Naive thymus-derived CD8-positive, alpha-beta T cell (primary cell): ENCODE measurements around the gene BRD1. TPM values are rescaled to one million over a fixed set of nuclear protein-coding genes. Genes with fewer than 3 reads are reported as not detected.

Experiments
- ATAC-seq, 2 donors: fragments of 150-1000 bp; cut with Tn5 transposase in 1 of 2; sonication (Bioruptor Pico), chemical (Tn5 transposase) in 1 of 2; 1 replicate in 1 of 2; 2 replicates in 1 of 2; pipeline ENCODE4 v1.10.0; 2021; ENCODE audit warnings: mild to moderate bottlenecking in 2 of 2, moderate library complexity in 2 of 2
- POLR2A ChIA-PET: fragments of 350-600 bp; sonication (Branson Sonifier 250); formaldehyde crosslinking; loops from one replicate; lab custom pipeline; 2021; ENCODE audit warnings: antibody characterized with exemption; lab: Charles Lee
- DNase-seq, 10 donors: peaks; one replicate each; pipeline versions ENCODE4 v3.0.0 to v3.0.0-alpha.2; 2020 to 2022
- H3K27ac Mint-ChIP-seq, 10 donors: one replicate each; pipeline ENCODE4 v1.8.0; 2020 to 2022; ENCODE audit warnings: mild to moderate bottlenecking in 10 of 10, mixed read lengths in 10 of 10, moderate library complexity in 4 of 10, inconsistent platforms in 1 of 10
- H3K27me3 Mint-ChIP-seq, 5 donors: one replicate each; pipeline ENCODE4 v1.8.0; 2021 to 2022; ENCODE audit warnings: mixed read lengths in 5 of 5
- H3K36me3 Mint-ChIP-seq, 3 donors: one replicate each; pipeline ENCODE4 v1.8.0; 2020 to 2022; ENCODE audit warnings: mixed read lengths in 3 of 3, mild to moderate bottlenecking in 2 of 3, inconsistent platforms in 1 of 3
- H3K4me1 Mint-ChIP-seq, 4 donors: one replicate each; pipeline ENCODE4 v1.8.0; 2021 to 2022; ENCODE audit warnings: mixed read lengths in 4 of 4
- H3K4me3 Mint-ChIP-seq, 10 donors: one replicate each; pipeline ENCODE4 v1.8.0; 2020 to 2022; ENCODE audit warnings: mild to moderate bottlenecking in 10 of 10, mixed read lengths in 10 of 10, moderate library complexity in 6 of 10, inconsistent platforms in 1 of 10
- H3K9me3 Mint-ChIP-seq, 9 donors: one replicate each; pipeline ENCODE4 v1.8.0; 2020 to 2022; ENCODE audit warnings: mixed read lengths in 9 of 9, mild to moderate bottlenecking in 3 of 9, inconsistent platforms in 1 of 9, moderate library complexity in 1 of 9
- polyA plus RNA-seq, 3 donors: library from polyadenylated mRNA; unstranded; fragments of 300-500 nt; fragmentation: Illumina TruSeq; gene quantifications; one replicate each; pipeline ENCODE4 v1.2.3, GENCODE V29; 2021
- total RNA-seq, 8 experiments: library from RNA in 2 of 8; stranded (reverse) in 2 of 8; gene quantifications; one replicate each; pipeline ENCODE4 v1.2.3 and lab custom pipeline; 2021 to 2026

The BRD1 gene
- total and polyA plus RNA-seq, 5 experiments from 2014 or later, result 1.9 to 86.8 (median 3.7) TPM

DNA sequence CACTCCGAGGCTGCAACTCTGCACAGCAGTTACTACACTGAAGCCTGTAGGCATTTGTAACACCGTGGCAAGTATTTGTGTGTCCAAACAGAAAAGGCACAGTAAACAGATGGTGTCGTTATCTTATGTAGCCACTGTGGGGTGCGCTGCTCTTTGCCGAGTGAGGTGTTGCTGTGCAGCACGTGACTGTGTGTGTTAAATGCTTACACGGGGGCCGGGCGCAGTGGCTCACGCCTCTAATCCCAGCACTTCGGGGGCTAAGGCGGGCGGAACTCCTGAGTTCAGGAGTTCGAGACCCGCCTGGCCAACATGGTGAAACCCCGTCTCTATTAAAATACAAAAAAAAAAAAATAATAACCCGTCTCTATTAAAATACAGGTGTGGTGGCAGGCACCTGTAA lies 37.5 kb upstream of the BRD1 start:
- H3K9me3 Mint-ChIP-seq, result peaks cover 1 to 39% (median 26%) of the 10 kb centered on the region in 9 donors
- H3K36me3 Mint-ChIP-seq, result peaks cover 27 to 38% (median 32%) of the 10 kb centered on the region in 3 donors
- H3K27me3 Mint-ChIP-seq, result no peaks in the 10 kb centered on the region
- H3K4me3 Mint-ChIP-seq, result no peak overlapping the region
- no peak for ATAC-seq
- peaks cover 30 to 76% (median 59%) of the 10 kb centered on the region in 4 donors for H3K4me1 Mint-ChIP-seq
- H3K27ac Mint-ChIP-seq, result no peak overlapping the region
- POLR2A ChIA-PET, result interaction anchor here (0.7 kb wide), 1 partner anchor 8 kb away, joined by 4 read pairs; no protein-coding TSS in a partner anchor
- DNase-seq, result no peak

DNA sequence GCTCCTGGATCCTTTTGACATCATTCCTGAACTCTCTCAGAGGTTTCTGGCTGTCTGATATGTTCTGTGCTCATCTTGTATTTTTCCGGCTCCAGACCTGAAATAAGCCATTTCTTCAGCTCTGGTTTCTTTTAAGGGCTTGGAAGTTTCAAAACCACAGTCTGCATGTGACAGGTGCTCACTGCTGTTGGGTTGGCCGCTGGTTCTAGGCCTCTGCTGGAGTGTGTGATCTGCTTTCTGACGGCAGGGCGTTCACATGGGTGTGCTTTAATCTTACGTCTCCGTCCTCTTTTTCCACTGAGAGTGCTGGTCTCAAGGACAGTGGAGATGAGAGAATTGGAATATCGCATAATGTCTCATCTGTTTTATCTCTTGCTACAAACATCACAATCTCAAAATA lies 36.3 kb upstream of the BRD1 start:
- ATAC-seq (peak; percentile 60 to 73), DNase-seq (no peak)
- H3K4me1 Mint-ChIP-seq, result peaks cover 30 to 68% (median 52%) of the 10 kb centered on the region in 4 donors
- H3K9me3 Mint-ChIP-seq, result peaks cover 0 to 31% (median 18%) of the 10 kb centered on the region in 9 donors
- H3K27me3 Mint-ChIP-seq, result no peaks in the 10 kb centered on the region
- peak overlapping the region in 9 of 10 donors; percentile 16 to 87 (median 73) for H3K27ac Mint-ChIP-seq
- peak overlapping the region in 5 of 10 donors; percentile 2 to 56 (median 21) for H3K4me3 Mint-ChIP-seq
- POLR2A ChIA-PET, result interaction anchor here (1.1 kb wide), 1 partner anchor 9 kb away, joined by 4 read pairs; no protein-coding TSS in a partner anchor
- peaks cover 21 to 26% (median 23%) of the 10 kb centered on the region in 3 donors for H3K36me3 Mint-ChIP-seq

DNA sequence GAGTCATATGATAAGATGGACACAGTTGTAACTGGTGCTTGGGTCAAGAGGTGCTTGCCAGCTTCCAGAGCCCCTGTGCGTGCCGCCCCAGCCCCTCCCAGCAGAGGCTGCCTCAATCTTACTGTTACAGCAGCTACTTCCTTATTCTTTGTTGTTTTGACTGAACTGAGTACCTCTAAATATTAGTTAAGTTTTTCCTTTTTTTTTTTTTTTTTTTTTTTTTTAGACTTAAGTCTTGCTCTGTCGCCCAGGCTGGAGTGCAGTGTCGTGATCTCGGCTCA lies 34.8 kb upstream of the BRD1 start:
- DNase-seq (no peak), ATAC-seq (peak in 1 of 2 donors; percentile 28)
- peak overlapping the region in 3 of 10 donors; percentile 13 to 43 (median 18) for H3K4me3 Mint-ChIP-seq
- peaks cover 19 to 21% (median 20%) of the 10 kb centered on the region in 3 donors for H3K36me3 Mint-ChIP-seq
- H3K27ac Mint-ChIP-seq, result peak overlapping the region in 6 of 10 donors; percentile 20 to 81 (median 47)
- H3K27me3 Mint-ChIP-seq, result no peaks in the 10 kb centered on the region
- POLR2A ChIA-PET, result no interaction called here
- H3K9me3 Mint-ChIP-seq, result peaks cover 0 to 21% (median 18%) of the 10 kb centered on the region in 9 donors
- peaks cover 32 to 65% (median 52%) of the 10 kb centered on the region in 4 donors for H3K4me1 Mint-ChIP-seq

DNA sequence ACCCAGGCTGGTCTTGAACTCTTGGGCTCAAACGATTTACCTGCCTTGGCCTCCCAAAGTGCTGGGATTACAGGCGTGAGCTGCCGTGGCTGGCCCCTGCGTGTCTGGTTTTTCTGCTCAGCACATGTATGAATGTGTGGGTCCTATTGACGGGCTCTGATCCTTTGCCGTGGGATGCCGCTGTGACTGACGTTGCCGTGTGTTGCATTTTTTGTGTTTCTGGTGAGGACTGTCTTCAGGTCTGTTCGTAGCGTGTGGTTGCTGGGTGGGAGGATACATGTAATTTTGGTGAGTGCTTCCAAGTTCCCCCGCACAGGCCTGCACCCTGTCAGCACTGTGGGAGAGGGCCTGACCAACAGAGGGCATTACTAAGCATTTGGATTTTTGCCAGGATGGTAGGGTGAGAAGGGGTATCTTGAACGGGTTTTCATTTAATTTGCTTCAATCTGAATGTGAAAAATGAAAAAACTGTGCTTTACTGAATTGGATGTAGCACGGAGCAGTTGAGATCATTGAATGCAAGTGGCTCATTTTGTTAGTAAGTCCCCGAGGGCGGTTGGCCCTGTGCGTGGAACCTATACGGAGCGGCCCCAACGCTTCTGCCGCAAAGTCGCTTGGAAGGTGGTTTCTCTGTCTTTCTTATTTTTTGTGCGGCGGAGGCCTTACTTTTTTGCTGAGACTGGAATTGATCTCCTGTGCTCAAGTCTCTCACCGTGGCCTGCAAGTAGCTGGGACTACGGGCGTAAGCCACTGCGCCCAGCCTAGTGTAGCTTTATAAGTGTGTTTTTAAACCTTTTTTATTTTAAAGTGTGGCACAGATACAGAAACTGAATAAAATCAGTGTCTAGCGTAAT lies 34.2 kb upstream of the BRD1 start:
- peak overlapping the region in 7 of 10 donors; percentile 29 to 87 (median 65) for H3K27ac Mint-ChIP-seq
- peak overlapping the region in 4 of 10 donors; percentile 18 to 43 (median 34) for H3K4me3 Mint-ChIP-seq
- peaks cover 14 to 16% (median 14%) of the 10 kb centered on the region in 3 donors for H3K36me3 Mint-ChIP-seq
- H3K27me3 Mint-ChIP-seq, result no peaks in the 10 kb centered on the region
- DNase-seq (no peak), ATAC-seq (peak; percentile 18 to 48)
- H3K9me3 Mint-ChIP-seq, result peaks cover 0 to 16% (median 14%) of the 10 kb centered on the region in 9 donors
- H3K4me1 Mint-ChIP-seq, result peaks cover 31 to 63% (median 49%) of the 10 kb centered on the region in 4 donors
- POLR2A ChIA-PET, result no interaction called here

DNA sequence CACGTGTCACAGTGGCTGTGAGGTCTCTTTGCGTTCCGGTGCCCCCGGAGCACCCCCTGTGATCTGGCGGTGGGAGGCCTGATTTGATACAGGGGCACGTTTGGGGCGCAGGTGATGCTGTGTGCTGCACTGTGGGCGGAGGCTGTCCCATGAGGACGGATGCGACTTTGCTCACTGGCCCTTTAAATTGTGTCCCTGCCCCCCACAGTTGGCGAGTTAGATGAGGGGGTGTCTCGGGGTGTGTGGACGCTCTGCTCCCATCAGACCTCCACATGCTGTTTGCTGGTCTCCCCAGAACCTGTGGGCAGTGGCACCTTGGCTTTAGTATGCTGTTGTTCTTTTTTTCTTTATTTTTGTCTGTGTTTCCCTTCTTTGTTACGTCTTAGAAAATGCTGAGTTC lies 31.2 kb upstream of the BRD1 start:
- Mint-ChIP-seq H3K9me3 (no peaks in the 10 kb centered on the region), H3K4me1 (peaks cover 42 to 70% (median 60%) of the 10 kb centered on the region in 4 donors), H3K4me3 (no peak overlapping the region), H3K27ac (peak overlapping the region in 4 of 10 donors; percentile 4 to 78 (median 35)), H3K36me3 (peaks cover 0 to 5% (median 0%) of the 10 kb centered on the region in 3 donors), H3K27me3 (no peaks in the 10 kb centered on the region)
- DNase-seq, result no peak
- POLR2A ChIA-PET, result interaction anchor here (1.7 kb wide), 1 partner anchor 34 kb away, joined by 3 read pairs; no protein-coding TSS in a partner anchor
- no peak for ATAC-seq

DNA sequence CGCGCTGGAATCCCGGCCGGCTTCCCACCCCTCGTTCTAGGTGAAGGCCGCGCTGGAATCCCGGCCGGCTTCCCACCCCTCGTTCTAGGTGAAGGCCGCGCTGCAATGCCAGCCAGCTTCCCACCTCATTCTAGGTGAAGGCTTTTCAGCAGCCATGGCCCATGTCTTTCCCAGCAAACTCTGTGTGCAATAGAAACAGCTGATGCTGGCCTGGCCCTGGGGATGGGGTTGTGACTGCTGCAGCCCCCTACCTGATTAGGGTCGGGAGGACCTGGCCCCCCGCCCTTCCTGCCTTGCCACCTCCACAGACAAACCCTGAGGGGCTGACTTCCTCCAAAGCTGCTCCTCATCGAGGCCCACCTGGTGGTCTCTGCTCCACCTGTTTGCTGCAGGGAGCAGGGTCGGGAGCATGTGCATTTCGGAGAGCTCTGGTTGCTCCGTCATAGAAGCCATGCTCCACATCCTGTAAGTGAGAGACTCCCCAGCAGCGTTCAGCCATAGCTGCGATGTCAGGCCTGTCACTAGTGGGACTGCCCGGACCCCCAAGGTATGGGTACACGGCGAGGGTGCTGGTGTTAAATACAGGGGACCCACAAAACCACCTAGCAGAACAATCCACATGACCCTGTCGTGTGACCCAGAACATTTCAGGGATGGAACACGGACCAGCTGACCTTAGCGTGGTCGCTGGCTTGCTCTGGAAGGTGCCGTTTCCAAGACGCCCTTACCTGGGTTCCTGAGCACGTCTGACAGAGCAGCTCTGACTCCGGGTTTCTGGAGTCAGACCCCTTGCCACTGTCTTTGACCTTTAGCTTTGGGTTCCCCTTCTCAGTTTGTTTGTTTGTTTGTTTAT lies 29.3 kb upstream of the BRD1 start:
- no peak for DNase-seq
- no peaks in the 10 kb centered on the region for H3K9me3 Mint-ChIP-seq
- no peak for ATAC-seq
- POLR2A ChIA-PET, result interaction anchor here (0.6 to 4.1 kb wide), 6 partner anchors 9 to 99 kb away, joined by 3 to 22 read pairs (median 4); no protein-coding TSS in a partner anchor
- no peaks in the 10 kb centered on the region for H3K27me3 Mint-ChIP-seq
- H3K27ac Mint-ChIP-seq, result peak overlapping the region in 3 of 10 donors; percentile 20 to 72 (median 63)
- H3K4me3 Mint-ChIP-seq, result peak overlapping the region in 4 of 10 donors; percentile 4 to 54 (median 16)
- peaks cover 0 to 5% (median 0%) of the 10 kb centered on the region in 3 donors for H3K36me3 Mint-ChIP-seq
- H3K4me1 Mint-ChIP-seq, result peaks cover 39 to 62% (median 55%) of the 10 kb centered on the region in 4 donors

DNA sequence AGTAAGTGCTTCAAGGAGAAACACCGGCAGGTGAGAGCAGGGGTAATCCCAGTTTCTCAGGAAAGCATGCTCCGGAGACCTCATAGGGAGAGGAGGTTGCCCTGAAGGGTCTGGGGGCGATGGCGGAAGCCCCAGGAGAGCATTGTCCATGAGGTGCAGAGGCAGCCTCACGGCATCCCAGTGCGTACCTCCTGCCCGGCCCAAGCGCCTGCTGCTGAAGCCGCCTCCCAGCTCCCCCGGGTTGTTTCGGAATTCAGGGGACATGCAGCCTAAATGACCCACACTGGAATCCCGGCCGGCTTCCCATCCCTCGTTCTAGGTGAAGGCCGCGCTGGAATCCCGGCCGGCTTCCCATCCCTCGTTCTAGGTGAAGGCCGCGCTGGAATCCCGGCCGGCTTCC lies 28.7 kb upstream of the BRD1 start:
- Mint-ChIP-seq H3K27ac (peak overlapping the region in 8 of 10 donors; percentile 13 to 98 (median 95)), H3K36me3 (peaks cover 0 to 5% (median 0%) of the 10 kb centered on the region in 3 donors), H3K9me3 (no peaks in the 10 kb centered on the region), H3K4me1 (peaks cover 39 to 62% (median 55%) of the 10 kb centered on the region in 4 donors), H3K4me3 (peak overlapping the region in 9 of 10 donors; percentile 89 to 98 (median 95)), H3K27me3 (no peaks in the 10 kb centered on the region)
- POLR2A ChIA-PET, result interaction anchor here (1.1 to 4.1 kb wide), 4 partner anchors 8 to 69 kb away, joined by 3 to 22 read pairs (median 11); no protein-coding TSS in a partner anchor
- ATAC-seq (no peak), DNase-seq (no peak)

DNA sequence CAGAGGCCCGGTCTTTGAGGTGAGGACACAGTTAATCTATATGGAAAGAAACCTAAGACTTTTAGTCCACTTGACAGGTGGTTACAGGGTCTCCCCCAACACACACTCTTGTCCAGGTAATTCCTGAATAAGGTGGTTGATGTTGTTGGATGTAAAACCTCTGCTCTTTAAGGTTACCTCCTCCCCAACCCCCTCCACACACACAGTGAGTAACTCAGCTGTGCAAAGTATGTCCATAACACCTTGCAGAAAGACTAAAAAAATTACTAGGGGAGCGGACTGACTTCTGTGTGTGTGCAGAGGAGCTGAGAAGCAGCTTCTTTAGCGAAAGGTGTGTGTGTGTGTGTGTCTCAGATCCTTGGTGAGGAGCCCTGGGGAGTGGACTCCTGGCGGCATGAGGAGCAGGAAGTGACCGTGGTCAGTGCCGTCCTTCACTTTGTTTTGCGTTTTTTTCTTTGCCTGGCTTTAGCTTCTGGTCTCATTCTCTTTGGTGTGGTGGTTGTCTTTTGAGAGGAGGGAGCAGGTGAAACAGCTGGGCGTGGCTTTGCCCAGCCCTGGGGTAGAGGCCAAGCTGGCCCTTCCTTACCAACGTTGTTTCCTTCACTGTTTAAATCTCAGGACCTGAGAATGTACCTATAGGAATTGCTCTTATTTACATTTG lies 27.7 kb upstream of the BRD1 start:
- Mint-ChIP-seq H3K9me3 (no peaks in the 10 kb centered on the region), H3K4me3 (peak overlapping the region; percentile 84 to 98 (median 94)), H3K36me3 (peaks cover 0 to 5% (median 0%) of the 10 kb centered on the region in 3 donors), H3K27ac (peak overlapping the region; percentile 91 to 98 (median 95)), H3K27me3 (peaks cover 0 to 1% (median 0%) of the 10 kb centered on the region in 5 donors), H3K4me1 (peaks cover 43 to 64% (median 56%) of the 10 kb centered on the region in 4 donors)
- ATAC-seq, result peak in 1 of 2 donors; percentile 18
- DNase-seq, result peak in 3 of 10 donors; percentile 27 to 33 (median 32)
- POLR2A ChIA-PET, result interaction anchor here (0.5 to 4.1 kb wide), 6 partner anchors 8 to 203 kb away, joined by 3 to 22 read pairs (median 6); partner anchors contain the start of genes ALG12 and CRELD2

DNA sequence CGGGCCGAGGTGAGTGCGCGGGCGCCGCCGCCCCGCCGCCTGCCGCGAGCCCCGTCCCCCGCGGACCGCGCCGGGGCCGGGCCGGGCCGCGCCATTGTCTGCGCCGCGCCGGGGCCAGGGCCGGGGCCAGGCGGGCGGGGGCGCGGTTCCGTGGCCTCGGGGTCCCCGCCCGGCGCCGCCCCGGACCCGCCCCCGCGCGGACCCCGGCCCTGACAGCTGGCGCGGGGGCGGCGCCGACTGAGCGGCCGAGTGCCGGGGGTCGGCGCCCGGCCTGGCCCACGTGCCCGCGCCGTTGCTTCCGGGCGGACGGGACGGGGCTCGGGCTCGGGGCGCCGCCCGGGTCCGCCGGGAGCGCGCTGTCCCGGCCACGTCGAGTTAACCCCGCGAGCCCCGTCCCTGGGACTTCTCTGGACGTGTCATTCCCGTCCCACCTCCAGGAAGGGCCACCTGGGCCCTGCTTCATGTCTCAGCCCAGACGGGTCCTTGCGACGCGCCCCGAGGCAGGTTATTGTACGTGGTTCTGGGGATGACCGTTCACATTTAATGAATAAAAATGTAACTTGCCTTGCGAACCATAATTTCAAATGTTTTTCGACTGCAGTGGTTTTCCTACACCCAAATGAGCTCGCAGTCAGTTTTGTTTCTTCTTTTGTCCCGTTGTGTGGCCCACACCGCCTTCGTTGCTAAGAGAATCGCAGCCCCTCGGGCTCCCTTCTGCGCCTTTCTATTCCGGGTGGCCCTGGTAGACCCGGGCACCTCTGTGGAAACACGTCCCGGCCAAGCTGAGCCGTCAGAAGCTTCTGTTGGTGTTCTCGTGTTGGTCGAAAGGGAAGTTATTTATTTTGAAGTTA lies 26.5 kb upstream of the BRD1 start:
- Mint-ChIP-seq H3K4me3 (peak overlapping the region; percentile 84 to 98 (median 94)), H3K27ac (peak overlapping the region; percentile 91 to 98 (median 95)), H3K9me3 (no peaks in the 10 kb centered on the region), H3K4me1 (peaks cover 42 to 67% (median 57%) of the 10 kb centered on the region in 4 donors), H3K36me3 (peaks cover 0 to 5% (median 0%) of the 10 kb centered on the region in 3 donors), H3K27me3 (peaks cover 0 to 1% (median 0%) of the 10 kb centered on the region in 5 donors)
- POLR2A ChIA-PET, result interaction anchor here (0.5 to 4.1 kb wide), 12 partner anchors 10 to 202 kb away, joined by 3 to 22 read pairs (median 4); partner anchors contain the start of genes ALG12 and CRELD2
- DNase-seq (peak in 6 of 10 donors; percentile 16 to 50 (median 44)), ATAC-seq (peak; percentile 11 to 37)
